Adipose tissue (tissue), 3 donors: ENCODE results near the gene CMTM8. TPM values are rescaled to one million over a fixed set of nuclear protein-coding genes. Genes with fewer than 3 reads are reported as not detected.
"Not testable (repeated sequence)": the region's sequence is repeated elsewhere in the genome, so short reads cannot be mapped to it uniquely, and the experiment has no call there.

Experiments
- H3K27ac ChIP-seq: one replicate; pipeline ENCODE4 v1.5.1; 2013; ENCODE audit warnings: low read depth, low read length
- WGBS, 3 donors: extraction: QIAGEN DNeasy Blood & Tissue Kit; methylation state at CpG; one replicate each; pipeline ENCODE4 v1.1.7; 2013; 5-methylcytosine and 5-hydroxymethylcytosine counted together
- polyA plus RNA-seq, 3 donors: library from polyadenylated mRNA; stranded (reverse); fragments of 200-250 nt; gene quantifications; one replicate each; pipeline ENCODE4 v1.2.3, GENCODE V29; 2013
- donor health status: healthy with polysubstance abuse.
- donor health status: Bipolar disorder and iron deficiency.
- donor health status: healthy.

The CMTM8 gene
- polyA plus RNA-seq, 3 donors = 7.5 to 23.4 (median 13.8) TPM

- no peak overlapping the region for H3K27ac ChIP-seq
- 45 to 76% (median 62%) methylated on average over 2 of the region's 2 CpGs for WGBS, 3 donors
Observed at GRCh38 chr3:32383136-32383711, 144.7 kb downstream of the CMTM8 start.

- no peak overlapping the region for H3K27ac ChIP-seq
- WGBS, 3 donors = 20 to 24% (median 23%) methylated on average over 5 of the region's 5 CpGs
Observed at GRCh38 chr3:32384938-32385337, 146.5 kb downstream of the CMTM8 start.

GRCh38 chr3:32387512-32387911 lies 149.0 kb downstream of the CMTM8 start:
- no peak overlapping the region for H3K27ac ChIP-seq
- 82 to 85% (median 85%) methylated on average over 2 of the region's 2 CpGs for WGBS, 3 donors

- not testable (repeated sequence) for H3K27ac ChIP-seq
- WGBS, 3 donors = 87 to 98% (median 90%) methylated on average over 2 of the region's 2 CpGs
Observed at GRCh38 chr3:32389577-32389976, 151.1 kb downstream of the CMTM8 start.

- 0 to 2% (median 0%) methylated on average over 72 to 107 of the region's 107 CpGs for WGBS, 3 donors
- peak within 1 kb of the TSS; percentile 94 for H3K27ac ChIP-seq
Observed at GRCh38 chr3:32391643-32392535, 153.4 kb downstream of the CMTM8 start, which contains the start of gene CMTM7. CMTM7 (plus strand) TSS chr3:32391853; CDS start chr3:32391907, 54 bp downstream.

GRCh38 chr3:32392536-32393302 lies 154.2 kb downstream of the CMTM8 start:
- peak overlapping the region; percentile 94 for H3K27ac ChIP-seq
- WGBS, 3 donors = 17 to 51% (median 19%) methylated on average over 17 to 18 of the region's 18 CpGs

GRCh38 chr3:32395496-32395895 lies 157.0 kb downstream of the CMTM8 start:
- no peak overlapping the region for H3K27ac ChIP-seq
- WGBS, 3 donors = 45 to 49% (median 46%) methylated on average over 2 of the region's 2 CpGs

GRCh38 chr3:32397941-32398340 lies 159.5 kb downstream of the CMTM8 start:
- H3K27ac ChIP-seq = no peak overlapping the region
- WGBS, 3 donors = 49 to 66% (median 54%) methylated on average over 2 of the region's 2 CpGs

- H3K27ac ChIP-seq = no peak overlapping the region
- WGBS, 3 donors = 38 to 81% (median 43%) methylated on average over 10 of the region's 10 CpGs
Observed at GRCh38 chr3:32398531-32398930, 160.1 kb downstream of the CMTM8 start.

- no peak overlapping the region for H3K27ac ChIP-seq
- WGBS, 3 donors = 56 to 63% (median 57%) methylated on average over 2 of the region's 2 CpGs
Observed at GRCh38 chr3:32399030-32399620, 160.6 kb downstream of the CMTM8 start.

- no peak overlapping the region for H3K27ac ChIP-seq
- 9 to 33% (median 15%) methylated on average over 11 of the region's 11 CpGs for WGBS, 3 donors
Observed at GRCh38 chr3:32401126-32401525, 162.6 kb downstream of the CMTM8 start.

- H3K27ac ChIP-seq = no peak overlapping the region
- WGBS, 3 donors = 0 to 1% (median 1%) methylated on average over 40 to 41 of the region's 41 CpGs
Observed at GRCh38 chr3:32401556-32402081, 163.1 kb downstream of the CMTM8 start.

GRCh38 chr3:32403663-32404062 lies 165.2 kb downstream of the CMTM8 start:
- no peak overlapping the region for H3K27ac ChIP-seq
- WGBS, 3 donors = 69 to 84% (median 76%) methylated on average over 3 of the region's 3 CpGs

GRCh38 chr3:32404714-32405113 lies 166.2 kb downstream of the CMTM8 start:
- WGBS, 3 donors = 72 to 96% (median 94%) methylated on average over 1 of the region's 1 CpG
- H3K27ac ChIP-seq = no peak overlapping the region

- WGBS, 3 donors = 14 to 41% (median 24%) methylated on average over 2 of the region's 2 CpGs
Observed at GRCh38 chr3:32405155-32405554, 166.7 kb downstream of the CMTM8 start.

GRCh38 chr3:32405711-32406323 lies 167.3 kb downstream of the CMTM8 start:
- WGBS, 3 donors = 48 to 69% (median 68%) methylated on average over 7 of the region's 7 CpGs
- H3K27ac ChIP-seq = no peak overlapping the region

More at GRCh38 chr3:32405155-32405554, 166.7 kb downstream of the CMTM8 start:
- no peak overlapping the region for H3K27ac ChIP-seq

GRCh38 chr3:32406486-32407408 lies 168.3 kb downstream of the CMTM8 start:
- peak overlapping the region; percentile 64 for H3K27ac ChIP-seq
- WGBS, 3 donors = 67 to 76% (median 71%) methylated on average over 7 of the region's 7 CpGs
